Endodermal cell (in vitro differentiated cells): Measurements from ENCODE around the gene SLC25A41. TPM values are rescaled to one million over a fixed set of nuclear protein-coding genes. Genes with fewer than 3 reads are reported as not detected.

Experiments
- DNase-seq: peaks from one replicate; pipeline ENCODE4 v3.0.0-alpha.2; 2017
- H3K27ac ChIP-seq: 2 replicates; pipeline ENCODE4 v1.5.1; 2013; ENCODE audit warnings: mild to moderate bottlenecking, low read depth, low read length, moderate library complexity
- H3K27me3 ChIP-seq: 2 replicates; pipeline ENCODE4 v1.6.1; 2013; ENCODE audit warnings: mild to moderate bottlenecking, low read length, moderate library complexity; ENCODE audit not compliant: insufficient read depth, control insufficient read depth, poor library complexity, severe bottlenecking
- H3K36me3 ChIP-seq: 2 replicates; pipeline ENCODE4 v1.7.0; 2013; ENCODE audit warnings: mild to moderate bottlenecking, low read length, moderate library complexity; ENCODE audit not compliant: control insufficient read depth, insufficient read depth
- H3K4me1 ChIP-seq: one replicate; pipeline ENCODE4 v1.7.0; 2013; ENCODE audit warnings: low read length; ENCODE audit not compliant: control insufficient read depth, insufficient read depth
- H3K4me3 ChIP-seq: 2 replicates; pipeline ENCODE4 v1.5.1; 2013; ENCODE audit warnings: mild to moderate bottlenecking, low read length, moderate library complexity
- H3K9ac ChIP-seq: 2 replicates; pipeline ENCODE4 v1.6.1; 2013; ENCODE audit warnings: mild to moderate bottlenecking, low read length, moderate library complexity; ENCODE audit not compliant: poor library complexity, severe bottlenecking; ENCODE audit errors: extremely low read depth
- H3K9me3 ChIP-seq: 2 replicates; pipeline ENCODE4 v1.6.1; 2013; ENCODE audit warnings: mild to moderate bottlenecking, low read length, moderate library complexity; ENCODE audit not compliant: control insufficient read depth
- H3K27ac Mint-ChIP-seq: 2 replicates; pipeline ENCODE4 v1.8.0; 2020; ENCODE audit warnings: mixed read lengths
- H3K27me3 Mint-ChIP-seq: 2 replicates; pipeline ENCODE4 v1.8.0; 2021; ENCODE audit warnings: mild to moderate bottlenecking, mixed read lengths; ENCODE audit not compliant: insufficient read depth
- H3K36me3 Mint-ChIP-seq: 2 replicates; pipeline ENCODE4 v1.8.0; 2020; ENCODE audit warnings: low read depth, mixed read lengths
- H3K4me1 Mint-ChIP-seq: 2 replicates; pipeline ENCODE4 v1.8.0; 2020; ENCODE audit warnings: mixed read lengths
- H3K4me3 Mint-ChIP-seq: 2 replicates; pipeline ENCODE4 v1.8.0; 2020; ENCODE audit warnings: mild to moderate bottlenecking, moderate library complexity, mixed read lengths
- H3K9me3 Mint-ChIP-seq: 2 replicates; pipeline ENCODE4 v1.8.0; 2020; ENCODE audit warnings: mild to moderate bottlenecking, mixed read lengths
- WGBS, 2 experiments: methylation state at CpG; one replicate each; pipeline versions ENCODE4 v1.1.5 to v1.1.7; 2013; ENCODE audit warnings: missing lambda C conversion rate in 2 of 2, mixed read lengths in 1 of 2; ENCODE audit not compliant: insufficient coverage in 1 of 2, insufficient read length in 1 of 2; 5-methylcytosine and 5-hydroxymethylcytosine counted together
- total RNA-seq, 2 donors: library from RNA; stranded (reverse); fragmentation: NEBNext Ultra II Directional in 1 of 2; extraction: Animal tissue kit (Norgen Biotek cat#: 25700) in 1 of 2; gene quantifications; 2 replicates in 1 of 2; 3 replicates in 1 of 2; pipeline ENCODE4 v1.2.1, GENCODE V29; 2021
- TF ChIP-seq, protein P1 (sequence below): fragments of 200-600 bp; sonication (generic); conservative IDR thresholded peaks from 2 replicates; pipeline ENCODE4 v1.5.0; 2021; ENCODE audit warnings: antibody characterized with exemption, mild to moderate bottlenecking

SLC25A41 gene
- total RNA-seq, 2 donors from 2014 or later: 0.46 TPM; not detected in 1

GRCh38 chr19:6394831-6395230, 38.7 kb downstream of the SLC25A41 start:
- 82 to 84% methylated on average over 3 of the region's 3 CpGs for WGBS, 2 experiments
- no peak overlapping the region for H3K27ac ChIP-seq

DNA sequence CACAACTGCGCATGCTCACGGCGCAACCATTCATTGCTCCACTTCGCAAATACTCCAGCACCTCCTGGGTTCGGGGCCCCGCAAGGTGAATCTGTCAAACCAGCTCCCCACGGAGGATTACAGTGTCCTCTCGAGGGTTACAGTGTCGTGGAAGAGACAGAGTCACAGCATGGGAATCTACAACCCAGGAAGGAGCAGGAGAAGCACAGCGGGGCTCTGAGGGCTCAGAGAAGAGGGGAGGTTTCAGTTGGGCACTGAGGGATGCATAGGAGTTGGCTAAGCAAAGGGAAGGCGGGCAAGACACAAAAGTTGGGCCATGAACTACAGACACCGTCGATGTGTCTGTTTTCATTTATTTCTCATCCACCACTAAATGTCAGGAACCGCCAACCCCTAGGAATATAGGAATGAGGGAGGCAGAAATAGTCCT, 39.6 kb downstream of the SLC25A41 start:
- peaks cover 12% of the 10 kb centered on the region for H3K4me1 Mint-ChIP-seq
- H3K27me3 ChIP-seq: no peaks in the 10 kb centered on the region
- no peaks in the 10 kb centered on the region for H3K4me1 ChIP-seq
- H3K9me3 Mint-ChIP-seq: no peaks in the 10 kb centered on the region
- peak overlapping the region; percentile 90 for H3K9ac ChIP-seq
- H3K27ac Mint-ChIP-seq: peak overlapping the region; percentile 96
- TF ChIP-seq, protein P1, sequence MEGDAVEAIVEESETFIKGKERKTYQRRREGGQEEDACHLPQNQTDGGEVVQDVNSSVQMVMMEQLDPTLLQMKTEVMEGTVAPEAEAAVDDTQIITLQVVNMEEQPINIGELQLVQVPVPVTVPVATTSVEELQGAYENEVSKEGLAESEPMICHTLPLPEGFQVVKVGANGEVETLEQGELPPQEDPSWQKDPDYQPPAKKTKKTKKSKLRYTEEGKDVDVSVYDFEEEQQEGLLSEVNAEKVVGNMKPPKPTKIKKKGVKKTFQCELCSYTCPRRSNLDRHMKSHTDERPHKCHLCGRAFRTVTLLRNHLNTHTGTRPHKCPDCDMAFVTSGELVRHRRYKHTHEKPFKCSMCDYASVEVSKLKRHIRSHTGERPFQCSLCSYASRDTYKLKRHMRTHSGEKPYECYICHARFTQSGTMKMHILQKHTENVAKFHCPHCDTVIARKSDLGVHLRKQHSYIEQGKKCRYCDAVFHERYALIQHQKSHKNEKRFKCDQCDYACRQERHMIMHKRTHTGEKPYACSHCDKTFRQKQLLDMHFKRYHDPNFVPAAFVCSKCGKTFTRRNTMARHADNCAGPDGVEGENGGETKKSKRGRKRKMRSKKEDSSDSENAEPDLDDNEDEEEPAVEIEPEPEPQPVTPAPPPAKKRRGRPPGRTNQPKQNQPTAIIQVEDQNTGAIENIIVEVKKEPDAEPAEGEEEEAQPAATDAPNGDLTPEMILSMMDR: no peak
- no peaks in the 10 kb centered on the region for H3K9me3 ChIP-seq
- peak overlapping the region; percentile 93 for H3K27ac ChIP-seq
- no peaks in the 10 kb centered on the region for H3K27me3 Mint-ChIP-seq
- H3K4me3 ChIP-seq: peak overlapping the region; percentile 99
- H3K4me3 Mint-ChIP-seq: peak overlapping the region; percentile 95
- WGBS, 2 experiments: 14 to 15% methylated on average over 9 to 14 of the region's 14 CpGs
- H3K36me3 Mint-ChIP-seq: peaks cover 14% of the 10 kb centered on the region
- no peak for DNase-seq
- peaks cover 19% of the 10 kb centered on the region for H3K36me3 ChIP-seq

More at GRCh38 chr19:6394831-6395230, 38.7 kb downstream of the SLC25A41 start:
- H3K27ac Mint-ChIP-seq: peak overlapping the region; percentile 65
- peaks cover 12% of the 10 kb centered on the region for H3K4me1 Mint-ChIP-seq
- H3K9ac ChIP-seq: no peak overlapping the region
- H3K27me3 Mint-ChIP-seq: no peaks in the 10 kb centered on the region
- no peaks in the 10 kb centered on the region for H3K9me3 ChIP-seq
- no peak overlapping the region for H3K4me3 Mint-ChIP-seq
- TF ChIP-seq, protein P1: no peak
- H3K36me3 Mint-ChIP-seq: peaks cover 9% of the 10 kb centered on the region
- no peaks in the 10 kb centered on the region for H3K9me3 Mint-ChIP-seq
- no peak overlapping the region for H3K4me3 ChIP-seq
- peak; percentile 39 for DNase-seq
- no peaks in the 10 kb centered on the region for H3K4me1 ChIP-seq
- no peaks in the 10 kb centered on the region for H3K27me3 ChIP-seq
- peaks cover 13% of the 10 kb centered on the region for H3K36me3 ChIP-seq

DNA sequence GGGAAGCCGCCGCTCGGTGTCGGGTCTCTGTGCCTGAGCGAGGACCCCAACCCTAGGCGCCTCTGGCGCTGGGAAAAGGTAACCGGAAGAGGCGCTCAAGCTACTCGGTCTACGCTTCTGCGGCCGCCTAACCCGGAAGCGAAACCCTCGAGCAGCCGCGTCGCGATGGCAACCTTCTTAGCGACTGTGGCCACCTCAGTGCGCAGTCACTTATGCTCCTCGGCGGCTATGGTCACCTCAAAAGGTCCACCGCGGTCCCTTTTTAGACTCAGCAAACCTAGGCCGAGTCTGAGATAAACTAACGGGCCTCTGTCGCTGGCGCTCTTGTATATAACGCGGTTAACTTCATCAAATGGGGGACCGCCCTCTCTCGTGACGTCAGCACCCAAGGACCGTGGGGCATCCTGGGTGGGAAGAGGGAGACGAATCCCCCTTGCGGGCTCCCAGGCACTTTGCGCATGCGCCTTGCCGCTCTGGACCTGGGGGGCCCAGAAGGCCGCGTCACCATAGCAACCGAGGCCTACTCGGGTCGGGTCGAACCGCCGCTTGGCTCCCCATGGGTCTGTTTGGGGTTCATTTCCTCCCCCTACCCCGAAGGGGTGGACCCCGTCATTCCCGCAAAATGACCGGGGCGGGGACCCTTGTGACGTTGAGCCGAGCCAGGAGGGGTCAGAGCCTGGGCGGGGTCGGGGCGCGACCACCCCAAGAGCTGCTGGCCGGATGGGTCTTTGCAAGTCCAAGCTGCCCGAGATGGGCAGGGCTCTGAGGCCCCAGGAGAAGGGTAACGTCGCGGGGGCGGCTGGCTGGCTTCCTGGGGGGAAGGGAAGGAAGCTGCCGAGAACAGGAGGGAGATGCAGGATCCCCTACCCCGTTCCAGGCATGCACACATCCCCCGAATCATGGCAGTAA, 40.2 kb downstream of the SLC25A41 start, which contains the start of gene GTF2F1:
GTF2F1 (minus strand) TSS at position 91 of the 909 bp plus-strand sequence. CDS start 169 bp downstream, outside the sequence.
- H3K27ac Mint-ChIP-seq: peak within 1 kb of the TSS; percentile 96
- no peaks in the 10 kb centered on the region for H3K27me3 Mint-ChIP-seq
- WGBS, 2 experiments: 0 to 1% methylated on average over 40 to 69 of the region's 69 CpGs

More for the DNA sequence above, 40.2 kb downstream of the SLC25A41 start, which contains the start of gene GTF2F1:
- peak within 1 kb of the TSS; percentile 99 for H3K4me3 ChIP-seq
- TF ChIP-seq, protein P1: peak; percentile 45
- H3K36me3 ChIP-seq: peaks cover 24% of the 10 kb centered on the region
- Mint-ChIP-seq H3K9me3 (no peaks in the 10 kb centered on the region), H3K36me3 (peaks cover 17% of the 10 kb centered on the region), H3K4me3 (peak within 1 kb of the TSS; percentile 95), H3K4me1 (peaks cover 12% of the 10 kb centered on the region)
- H3K27me3 ChIP-seq: no peaks in the 10 kb centered on the region
- peak within 1 kb of the TSS; percentile 90 for H3K9ac ChIP-seq
- DNase-seq: peak; percentile 96
- peak within 1 kb of the TSS; percentile 93 for H3K27ac ChIP-seq
- no peaks in the 10 kb centered on the region for H3K9me3 ChIP-seq
- H3K4me1 ChIP-seq: no peaks in the 10 kb centered on the region
